ENCODE data around the gene TSR1. TPM values are rescaled to one million over a fixed set of nuclear protein-coding genes. Genes with fewer than 3 reads are reported as not detected.

TSR1 gene
- total RNA-seq = 17.7 TPM
- long read RNA-seq, full-length matches to known transcripts = 47 of 64 reads
- long read RNA-seq, partial matches to known transcripts = 7 of 64 reads
- long read RNA-seq, other reads (novel, unspliced or antisense) = 10 of 64 reads

- Histone ChIP-seq H3K4me1 (peaks cover 18% of the 10 kb centered on the region), H3K9me3 (no peaks in the 10 kb centered on the region), H3K27me3 (no peaks in the 10 kb centered on the region), H3K36me3 (peaks cover 42% of the 10 kb centered on the region), H3K4me3 (peak within 1 kb of the TSS; percentile 84), H3K27ac (peak within 1 kb of the TSS; percentile 59)
- DNase-seq (peak; percentile 95), ATAC-seq (peak; percentile 96)
- TF ChIP-seq CTCF (IDR thresholded peaks at IDR 0.05) = peak; percentile 24
- intact Hi-C loops (cut with DNase I) = no loop called here
These were observed at the start of gene TSR1 for GRCh38 chr17:2336215-2336851. Gene TSR1 (minus strand): TSS chr17:2336457. CDS start chr17:2336427, 30 bp downstream.

GRCh38 chr17:2385240-2386210, 49.3 kb upstream of the TSR1 start:
- H3K9me3 ChIP-seq = no peaks in the 10 kb centered on the region

GRCh38 chr17:2384439-2385127, 48.3 kb upstream of the TSR1 start:
- peaks cover 28% of the 10 kb centered on the region for H3K36me3 ChIP-seq
- H3K4me3 ChIP-seq = no peak overlapping the region
- no peaks in the 10 kb centered on the region for H3K4me1 ChIP-seq
- no peaks in the 10 kb centered on the region for H3K27me3 ChIP-seq
- DNase-seq (no peak), ATAC-seq (no peak)
- H3K27ac ChIP-seq = no peak overlapping the region
- H3K9me3 ChIP-seq = no peaks in the 10 kb centered on the region
- TF ChIP-seq CTCF (IDR thresholded peaks at IDR 0.05) = no peak
- intact Hi-C loops (cut with DNase I) = no loop called here

More at GRCh38 chr17:2385240-2386210, 49.3 kb upstream of the TSR1 start:
- ATAC-seq = no peak
- peaks cover 7% of the 10 kb centered on the region for H3K4me1 ChIP-seq
- intact Hi-C loops (cut with DNase I) = no loop called here
- no peak overlapping the region for H3K27ac ChIP-seq
- H3K27me3 ChIP-seq = no peaks in the 10 kb centered on the region
- H3K4me3 ChIP-seq = no peak overlapping the region
- DNase-seq = no peak
- TF ChIP-seq CTCF (IDR thresholded peaks at IDR 0.05) = no peak
- H3K36me3 ChIP-seq = peaks cover 22% of the 10 kb centered on the region

- H3K27ac ChIP-seq = peak overlapping the region; percentile 18
- H3K36me3 ChIP-seq = peaks cover 35% of the 10 kb centered on the region
- H3K27me3 ChIP-seq = no peaks in the 10 kb centered on the region
- DNase-seq (no peak), ATAC-seq (no peak)
- intact Hi-C loops (cut with DNase I) = loop anchor here (2.0 kb wide), 1 partner anchor 31 kb away; no protein-coding TSS in a partner anchor
- H3K9me3 ChIP-seq = no peaks in the 10 kb centered on the region
- TF ChIP-seq CTCF (IDR thresholded peaks at IDR 0.05) = no peak
- H3K4me3 ChIP-seq = no peak overlapping the region
- H3K4me1 ChIP-seq = no peaks in the 10 kb centered on the region
These were observed 47.4 kb upstream of the TSR1 start for GRCh38 chr17:2383628-2384167.
